Common myeloid progenitor, CD34-positive (primary cell): ENCODE measurements around the gene ST6GALNAC3. TPM values are rescaled to one million over a fixed set of nuclear protein-coding genes. Genes with fewer than 3 reads are reported as not detected.

Source experiments
- CTCF ChIA-PET: fragments of 350-600 bp; sonication (Branson Sonifier 250); formaldehyde crosslinking; loops from one replicate; lab custom pipeline; 2021; ENCODE audit warnings: antibody characterized with exemption; lab: Charles Lee
- POLR2A ChIA-PET: fragments of 350-600 bp; sonication (Branson Sonifier 250); formaldehyde crosslinking; loops from one replicate; lab custom pipeline; 2021; ENCODE audit warnings: antibody characterized with exemption; lab: Charles Lee
- DNase-seq, 3 donors: peaks; one replicate each; pipeline versions ENCODE4 v3.0.0 to v3.0.0-alpha.2; 2013
- H3K27ac ChIP-seq, 2 experiments: 1 replicate in 1 of 2; 2 replicates in 1 of 2; pipeline ENCODE4 v1.7.0; 2013; ENCODE audit warnings: inconsistent platforms in 2 of 2, low read length in 2 of 2, mild to moderate bottlenecking in 2 of 2, low read depth in 1 of 2, moderate library complexity in 1 of 2; ENCODE audit not compliant: severe bottlenecking in 2 of 2, insufficient read depth in 1 of 2, poor library complexity in 1 of 2
- H3K27me3 ChIP-seq, 5 experiments: replicated peaks in 2 of 5; 1 replicate in 3 of 5; 2 replicates in 2 of 5; pipeline versions ENCODE4 v1.6.1 to v1.7.0; 2013; ENCODE audit warnings: low read length in 4 of 5, mild to moderate bottlenecking in 2 of 5, moderate library complexity in 2 of 5, inconsistent platforms in 1 of 5; ENCODE audit not compliant: insufficient read depth in 5 of 5, control insufficient read depth in 4 of 5
- H3K36me3 ChIP-seq, 4 experiments: 1 replicate in 2 of 4; 2 replicates in 2 of 4; pipeline versions ENCODE4 v1.6.1 to v1.7.0; 2013; ENCODE audit warnings: low read length in 3 of 4, control low read depth in 1 of 4, mild to moderate bottlenecking in 1 of 4; ENCODE audit not compliant: control insufficient read depth in 4 of 4, insufficient read depth in 4 of 4
- H3K4me1 ChIP-seq, 4 experiments: 1 replicate in 3 of 4; 2 replicates in 1 of 4; pipeline versions ENCODE4 v1.6.1 to v1.7.1; 2013; ENCODE audit warnings: low read length in 3 of 4, mild to moderate bottlenecking in 3 of 4, control low read depth in 1 of 4, inconsistent platforms in 1 of 4, moderate library complexity in 1 of 4; ENCODE audit not compliant: control insufficient read depth in 4 of 4, insufficient read depth in 4 of 4; ENCODE audit errors: control extremely low read depth in 1 of 4
- H3K4me3 ChIP-seq, 7 experiments: 1 replicate in 4 of 7; 2 replicates in 3 of 7; pipeline versions ENCODE4 v1.5.1 to v1.7.0; 2013; ENCODE audit warnings: mild to moderate bottlenecking in 7 of 7, low read length in 6 of 7, moderate library complexity in 6 of 7, inconsistent platforms in 2 of 7, low read depth in 2 of 7, control low read depth in 1 of 7; ENCODE audit not compliant: insufficient read depth in 4 of 7, control insufficient read depth in 1 of 7; ENCODE audit errors: extremely low read depth in 1 of 7
- H3K9me3 ChIP-seq, 5 experiments: 1 replicate in 4 of 5; 2 replicates in 1 of 5; pipeline versions ENCODE4 v1.6.1 to v1.7.1; 2013; ENCODE audit warnings: low read length in 4 of 5, mild to moderate bottlenecking in 2 of 5, inconsistent platforms in 1 of 5, low read depth in 1 of 5, moderate library complexity in 1 of 5; ENCODE audit not compliant: control insufficient read depth in 4 of 5, insufficient read depth in 2 of 5; ENCODE audit errors: control extremely low read depth in 1 of 5
- WGBS: methylation state at CpG from one replicate; pipeline ENCODE4 v1.1.5; 2013; ENCODE audit not compliant: insufficient coverage; 5-methylcytosine and 5-hydroxymethylcytosine counted together
- polyA plus RNA-seq: library from polyadenylated mRNA; unstranded; fragments of 120-200 nt; gene quantifications from one replicate; pipeline ENCODE4 v1.2.1, GENCODE V29; 2013

ST6GALNAC3 gene
- 0.33 TPM for polyA plus RNA-seq

GRCh38 chr1:76074321-76075187 is at the start of gene ST6GALNAC3:
TSS of gene ST6GALNAC3 (plus strand) at chr1:76074746.
- no peaks in the 10 kb centered on the region for H3K36me3 ChIP-seq
- peak within 1 kb of the TSS; percentile 37 to 84 (median 64) for H3K4me3 ChIP-seq
- ChIA-PET POLR2A (no interaction called here), CTCF (interaction anchor here (1.1 to 1.5 kb wide), 2 partner anchors 15 to 31 kb away, joined by 3 to 5 read pairs; no protein-coding TSS in a partner anchor)
- WGBS, result 2% methylated on average over 45 of the region's 59 CpGs
- H3K4me1 ChIP-seq, result peaks cover 9 to 22% (median 19%) of the 10 kb centered on the region in 4 experiments
- H3K27me3 ChIP-seq, result no peaks in the 10 kb centered on the region
- no peaks in the 10 kb centered on the region for H3K9me3 ChIP-seq
- peak; percentile 59 to 78 (median 74) for DNase-seq
- H3K27ac ChIP-seq, result no peak within 1 kb of the TSS

GRCh38 chr1:76027341-76027740 is 47.2 kb upstream of the ST6GALNAC3 start:
- Histone ChIP-seq H3K27me3 (no peaks in the 10 kb centered on the region), H3K4me1 (peaks cover 8 to 19% (median 13%) of the 10 kb centered on the region in 4 experiments), H3K27ac (no peak overlapping the region), H3K4me3 (no peak overlapping the region), H3K9me3 (peaks cover 0 to 10% (median 0%) of the 10 kb centered on the region in 5 experiments), H3K36me3 (no peaks in the 10 kb centered on the region)
- no peak for DNase-seq
- WGBS, result 100% methylated on average over 1 of the region's 4 CpGs
- POLR2A ChIA-PET, result no interaction called here
- CTCF ChIA-PET, result no interaction called here

- WGBS, result no CpG with 5 or more reads among the region's 1 CpG
- H3K27me3 ChIP-seq, result no peaks in the 10 kb centered on the region
- no peak overlapping the region for H3K27ac ChIP-seq
- H3K4me1 ChIP-seq, result peaks cover 0 to 8% (median 4%) of the 10 kb centered on the region in 4 experiments
- H3K4me3 ChIP-seq, result no peak overlapping the region
- peak in 2 of 3 donors; percentile 26 to 30 for DNase-seq
- POLR2A ChIA-PET, result no interaction called here
- CTCF ChIA-PET, result interaction anchor here (0.8 kb wide), 1 partner anchor 14 kb away, joined by 3 read pairs; no protein-coding TSS in a partner anchor
- no peaks in the 10 kb centered on the region for H3K36me3 ChIP-seq
- H3K9me3 ChIP-seq, result peaks cover 0 to 10% (median 0%) of the 10 kb centered on the region in 5 experiments
Measured at GRCh38 chr1:76029331-76029730, 45.2 kb upstream of the ST6GALNAC3 start.

GRCh38 chr1:76031496-76031895 is 43.0 kb upstream of the ST6GALNAC3 start:
- H3K36me3 ChIP-seq, result no peaks in the 10 kb centered on the region
- CTCF ChIA-PET, result no interaction called here
- H3K4me1 ChIP-seq, result peaks cover 0 to 6% (median 2%) of the 10 kb centered on the region in 4 experiments
- peaks cover 0 to 10% (median 0%) of the 10 kb centered on the region in 5 experiments for H3K9me3 ChIP-seq
- POLR2A ChIA-PET, result no interaction called here
- WGBS, result 75% methylated on average over 1 of the region's 2 CpGs
- no peak overlapping the region for H3K27ac ChIP-seq
- no peak overlapping the region for H3K4me3 ChIP-seq
- H3K27me3 ChIP-seq, result no peaks in the 10 kb centered on the region
- no peak for DNase-seq

- no peak overlapping the region for H3K4me3 ChIP-seq
- no peaks in the 10 kb centered on the region for H3K27me3 ChIP-seq
- no peak overlapping the region for H3K27ac ChIP-seq
- no peaks in the 10 kb centered on the region for H3K36me3 ChIP-seq
- ChIA-PET POLR2A (no interaction called here), CTCF (interaction anchor here (1.4 to 1.8 kb wide), 5 partner anchors 11 to 121 kb away, joined by 3 to 6 read pairs (median 6); no protein-coding TSS in a partner anchor)
- peaks cover 0 to 6% (median 2%) of the 10 kb centered on the region in 4 experiments for H3K4me1 ChIP-seq
- H3K9me3 ChIP-seq, result no peaks in the 10 kb centered on the region
- 94% methylated on average over 2 of the region's 3 CpGs for WGBS
- DNase-seq, result no peak
Measured at GRCh38 chr1:76033800-76034475, 40.6 kb upstream of the ST6GALNAC3 start.

GRCh38 chr1:76035053-76035452 is 39.5 kb upstream of the ST6GALNAC3 start:
- POLR2A ChIA-PET, result no interaction called here
- no peaks in the 10 kb centered on the region for H3K9me3 ChIP-seq
- DNase-seq, result peak in 2 of 3 donors; percentile 44
- no peaks in the 10 kb centered on the region for H3K36me3 ChIP-seq
- H3K27me3 ChIP-seq, result no peaks in the 10 kb centered on the region
- WGBS, result no CpG with 5 or more reads among the region's 2 CpGs
- CTCF ChIA-PET, result interaction anchor here (0.8 to 1.8 kb wide), 10 partner anchors 11 to 119 kb away, joined by 3 to 6 read pairs (median 3); no protein-coding TSS in a partner anchor
- no peak overlapping the region for H3K4me3 ChIP-seq
- H3K4me1 ChIP-seq, result peaks cover 0 to 5% (median 2%) of the 10 kb centered on the region in 4 experiments
- no peak overlapping the region for H3K27ac ChIP-seq
